ENCODE data around the gene PARS2. TPM values are rescaled to one million over a fixed set of nuclear protein-coding genes. Genes with fewer than 3 reads are reported as not detected.

Gene PARS2
- total RNA-seq, 4 donors from 2014 or later: 2.3 to 5.7 (median 3.1) TPM

DNA sequence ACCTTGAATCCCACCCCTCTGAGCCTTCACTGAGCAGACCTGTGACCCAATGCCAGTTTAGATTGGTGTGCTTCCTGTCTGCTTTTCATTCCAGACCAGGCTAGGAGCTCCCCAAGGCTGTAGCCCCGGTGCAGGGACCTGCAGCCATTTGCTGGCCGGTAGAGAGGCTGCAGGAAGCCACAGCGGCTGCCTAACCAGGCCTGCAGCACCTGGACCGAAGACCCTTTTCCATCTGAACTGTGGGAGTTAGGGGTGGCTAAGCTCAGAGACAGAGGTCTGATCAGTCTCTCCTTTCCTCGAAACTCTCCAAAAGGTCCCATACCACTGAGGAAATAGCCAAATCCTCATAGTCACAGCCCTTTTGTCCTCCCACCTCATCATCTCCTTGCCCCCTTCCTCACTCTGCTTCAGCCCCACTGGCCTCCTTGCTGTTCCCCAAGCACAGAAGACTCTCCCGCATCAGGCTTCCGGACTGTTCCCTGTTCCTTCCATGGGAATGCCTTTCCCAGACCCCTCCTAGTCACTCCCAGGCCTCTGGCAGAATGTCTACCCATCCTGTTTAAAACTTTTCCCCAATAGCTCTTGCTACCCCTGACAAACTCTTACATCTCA lies 49.3 kb downstream of the PARS2 start:
- Histone ChIP-seq H3K9me3 (no peaks in the 10 kb centered on the region), H3K27ac (peak overlapping the region; percentile 85 to 91 (median 86)), H3K4me1 (peaks cover 5 to 25% (median 11%) of the 10 kb centered on the region in 3 donors), H3K27me3 (no peaks in the 10 kb centered on the region), H3K36me3 (peaks cover 0 to 28% (median under 1%) of the 10 kb centered on the region in 3 donors), H3K4me3 (peak overlapping the region; percentile 68 to 89 (median 74))
- TF ChIP-seq POLR2A (IDR thresholded peaks at IDR 0.05): no peak
- TF ChIP-seq, protein P1, sequence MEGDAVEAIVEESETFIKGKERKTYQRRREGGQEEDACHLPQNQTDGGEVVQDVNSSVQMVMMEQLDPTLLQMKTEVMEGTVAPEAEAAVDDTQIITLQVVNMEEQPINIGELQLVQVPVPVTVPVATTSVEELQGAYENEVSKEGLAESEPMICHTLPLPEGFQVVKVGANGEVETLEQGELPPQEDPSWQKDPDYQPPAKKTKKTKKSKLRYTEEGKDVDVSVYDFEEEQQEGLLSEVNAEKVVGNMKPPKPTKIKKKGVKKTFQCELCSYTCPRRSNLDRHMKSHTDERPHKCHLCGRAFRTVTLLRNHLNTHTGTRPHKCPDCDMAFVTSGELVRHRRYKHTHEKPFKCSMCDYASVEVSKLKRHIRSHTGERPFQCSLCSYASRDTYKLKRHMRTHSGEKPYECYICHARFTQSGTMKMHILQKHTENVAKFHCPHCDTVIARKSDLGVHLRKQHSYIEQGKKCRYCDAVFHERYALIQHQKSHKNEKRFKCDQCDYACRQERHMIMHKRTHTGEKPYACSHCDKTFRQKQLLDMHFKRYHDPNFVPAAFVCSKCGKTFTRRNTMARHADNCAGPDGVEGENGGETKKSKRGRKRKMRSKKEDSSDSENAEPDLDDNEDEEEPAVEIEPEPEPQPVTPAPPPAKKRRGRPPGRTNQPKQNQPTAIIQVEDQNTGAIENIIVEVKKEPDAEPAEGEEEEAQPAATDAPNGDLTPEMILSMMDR (IDR thresholded peaks at IDR 0.05): no peak
- no peak for DNase-seq
- intact Hi-C loops (cut with DNase I): no loop called here
- WGBS, 2 donors: 92 to 97% methylated on average over 6 of the region's 7 CpGs

DNA sequence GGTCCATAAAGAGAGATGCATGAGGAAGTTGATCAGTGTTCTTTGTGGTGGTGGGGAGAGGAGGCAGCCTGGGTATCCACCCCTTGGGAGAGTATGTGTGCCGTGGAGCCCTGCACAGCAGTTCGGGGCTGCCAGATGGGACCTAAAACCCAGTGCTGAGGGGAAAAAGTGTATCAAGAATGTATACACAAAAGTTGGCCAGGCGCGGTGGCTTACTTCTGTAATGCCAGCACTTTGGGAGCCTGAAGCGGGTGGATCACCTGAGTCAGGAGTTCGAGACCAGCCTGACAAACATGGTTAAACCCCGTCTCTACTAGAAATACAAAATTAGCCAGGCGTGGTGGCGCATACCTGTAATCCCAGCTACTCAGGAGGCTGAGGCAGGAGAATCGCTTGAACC lies 52.8 kb downstream of the PARS2 start:
- H3K36me3 ChIP-seq: no peaks in the 10 kb centered on the region
- peaks cover 3 to 15% (median 6%) of the 10 kb centered on the region in 3 donors for H3K4me1 ChIP-seq
- WGBS, 2 donors: 88 to 95% methylated on average over 8 to 9 of the region's 10 CpGs
- no peak for DNase-seq
- intact Hi-C loops (cut with DNase I): no loop called here
- no peak for TF ChIP-seq POLR2A (IDR thresholded peaks at IDR 0.05)
- TF ChIP-seq, protein P1 (IDR thresholded peaks at IDR 0.05): no peak
- no peaks in the 10 kb centered on the region for H3K27me3 ChIP-seq
- no peak overlapping the region for H3K27ac ChIP-seq
- no peaks in the 10 kb centered on the region for H3K9me3 ChIP-seq
- no peak overlapping the region for H3K4me3 ChIP-seq

DNA sequence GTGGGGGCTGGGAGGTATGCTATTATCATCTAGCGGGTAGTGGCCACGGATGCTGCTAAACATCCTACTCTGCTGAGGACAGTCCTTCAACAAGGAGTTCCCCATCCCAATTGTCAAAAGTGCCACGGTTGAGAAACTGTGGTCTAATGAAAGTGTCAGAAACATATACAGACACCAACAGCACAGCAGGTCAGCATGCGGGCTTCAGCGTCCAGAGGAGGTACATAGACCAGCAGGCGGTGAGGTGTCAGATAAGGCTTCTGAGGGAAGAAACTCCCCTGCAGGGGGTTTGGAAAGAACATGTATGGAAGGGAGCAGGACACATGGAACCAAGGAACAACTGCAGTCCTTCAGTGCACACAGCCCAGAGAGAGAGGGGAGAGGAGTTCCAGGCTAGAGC lies 53.5 kb downstream of the PARS2 start:
- Histone ChIP-seq H3K36me3 (no peaks in the 10 kb centered on the region), H3K4me1 (peaks cover 0 to 10% (median 4%) of the 10 kb centered on the region in 3 donors), H3K4me3 (no peak overlapping the region), H3K9me3 (no peaks in the 10 kb centered on the region), H3K27ac (no peak overlapping the region), H3K27me3 (no peaks in the 10 kb centered on the region)
- DNase-seq: no peak
- 79 to 94% methylated on average over 3 to 6 of the region's 6 CpGs for WGBS, 2 donors
- intact Hi-C loops (cut with DNase I): no loop called here
- TF ChIP-seq POLR2A (IDR thresholded peaks at IDR 0.05): no peak
- TF ChIP-seq, protein P1 (IDR thresholded peaks at IDR 0.05): no peak

DNA sequence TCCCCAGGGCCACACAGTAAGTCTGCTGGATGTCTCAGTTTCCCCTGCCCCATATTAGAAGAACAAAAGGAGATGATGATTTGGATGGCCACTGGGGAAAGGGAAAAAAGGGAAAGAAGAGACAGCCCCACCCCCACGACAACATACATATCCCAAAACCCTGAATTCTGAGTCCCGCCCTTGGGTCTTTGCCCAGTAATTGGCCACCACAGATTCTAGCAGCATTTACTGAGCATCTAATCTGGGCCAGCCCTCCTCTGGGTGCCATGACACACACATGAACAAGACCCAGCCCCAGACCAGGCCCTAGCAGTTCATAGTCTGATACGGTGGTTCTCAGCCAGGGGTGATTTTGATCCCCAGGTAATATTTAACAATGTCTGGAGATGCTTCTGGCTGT lies 53.9 kb downstream of the PARS2 start:
- DNase-seq: no peak
- Histone ChIP-seq H3K27ac (no peak overlapping the region), H3K4me3 (no peak overlapping the region), H3K27me3 (no peaks in the 10 kb centered on the region), H3K4me1 (peaks cover 0 to 7% (median 4%) of the 10 kb centered on the region in 3 donors), H3K36me3 (no peaks in the 10 kb centered on the region), H3K9me3 (no peaks in the 10 kb centered on the region)
- no peak for TF ChIP-seq POLR2A (IDR thresholded peaks at IDR 0.05)
- TF ChIP-seq, protein P1 (IDR thresholded peaks at IDR 0.05): no peak
- intact Hi-C loops (cut with DNase I): no loop called here
- 69 to 74% methylated on average over 3 of the region's 3 CpGs for WGBS, 2 donors

DNA sequence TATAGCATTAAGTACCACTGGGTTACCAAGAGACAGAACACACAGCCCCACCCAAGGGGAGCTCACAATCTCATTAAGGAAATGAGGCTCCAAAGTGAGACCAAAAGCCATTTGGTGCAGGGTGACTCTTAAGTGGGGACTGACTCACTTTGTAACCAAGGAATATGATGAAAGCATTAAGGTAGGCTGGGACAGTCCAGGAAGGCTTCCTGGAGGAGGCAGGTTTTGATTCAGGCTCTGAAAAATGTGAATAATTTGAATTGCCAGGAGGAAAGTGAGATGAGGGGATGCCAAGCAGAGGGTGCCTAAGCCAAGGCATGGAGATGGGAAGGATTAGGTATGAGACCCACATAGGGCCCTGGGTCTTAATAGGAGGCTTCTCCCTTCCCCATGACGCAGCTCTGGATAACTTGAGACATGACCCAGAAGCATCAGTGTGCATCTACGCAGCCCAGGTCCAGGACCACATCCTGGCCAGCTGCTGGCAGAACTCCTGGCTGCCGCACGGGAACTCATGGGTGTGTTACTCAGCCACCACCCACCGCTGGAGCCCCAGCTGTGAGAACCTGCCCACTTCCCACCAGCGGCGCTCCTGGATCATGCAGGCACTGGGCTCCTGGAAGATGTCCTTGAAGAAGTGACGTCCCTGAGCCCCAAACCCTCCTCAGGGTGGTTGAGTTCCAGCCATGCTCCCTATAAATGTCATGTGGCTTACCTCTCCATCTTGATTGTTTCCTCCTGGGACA lies 54.6 kb downstream of the PARS2 start:
- H3K4me3 ChIP-seq: no peak overlapping the region
- intact Hi-C loops (cut with DNase I): no loop called here
- H3K27ac ChIP-seq: no peak overlapping the region
- no peaks in the 10 kb centered on the region for H3K27me3 ChIP-seq
- no peaks in the 10 kb centered on the region for H3K36me3 ChIP-seq
- H3K4me1 ChIP-seq: peaks cover 0 to under 1% (median 0%) of the 10 kb centered on the region in 3 donors
- 76 to 79% methylated on average over 6 to 8 of the region's 8 CpGs for WGBS, 2 donors
- DNase-seq: no peak
- TF ChIP-seq, protein P1 (IDR thresholded peaks at IDR 0.05): no peak
- TF ChIP-seq POLR2A (IDR thresholded peaks at IDR 0.05): no peak
- H3K9me3 ChIP-seq: no peaks in the 10 kb centered on the region
